Stimulated activated CD8-positive, alpha-beta memory T cell treated with anti-CD3 and anti-CD28 coated beads, Interleukin-15, amount 100 ng/mL, for 24 hours (primary cell): ENCODE data around the gene ZNF581.

Experiments used
- DNase-seq: peaks from one replicate; pipeline ENCODE4 v3.0.0-alpha.2; 2020; ENCODE audit warnings: low read depth

The ZNF581 gene

GRCh38 chr19:55611300-55611982 lies 32.0 kb upstream of the ZNF581 start:
- no peak for DNase-seq

- DNase-seq: no peak
Observed at GRCh38 chr19:55611983-55612645, 31.3 kb upstream of the ZNF581 start.

- no peak for DNase-seq
Observed at GRCh38 chr19:55613396-55613795, 30.1 kb upstream of the ZNF581 start.

- no peak for DNase-seq
Observed at GRCh38 chr19:55613930-55614710, 29.3 kb upstream of the ZNF581 start.

GRCh38 chr19:55614711-55615542 lies 28.5 kb upstream of the ZNF581 start:
- no peak for DNase-seq

GRCh38 chr19:55615543-55616394 lies 27.7 kb upstream of the ZNF581 start:
- no peak for DNase-seq

- DNase-seq: no peak
Observed at GRCh38 chr19:55616395-55616875, 27.0 kb upstream of the ZNF581 start.

- no peak for DNase-seq
Observed at GRCh38 chr19:55617426-55617825, 26.0 kb upstream of the ZNF581 start.

- DNase-seq: no peak
Observed at GRCh38 chr19:55618426-55618825, 25.0 kb upstream of the ZNF581 start.

GRCh38 chr19:55619286-55619685 lies 24.2 kb upstream of the ZNF581 start:
- no peak for DNase-seq

GRCh38 chr19:55620410-55621204 lies 22.8 kb upstream of the ZNF581 start:
- no peak for DNase-seq

- no peak for DNase-seq
Observed at GRCh38 chr19:55621205-55621672, 22.2 kb upstream of the ZNF581 start.

- DNase-seq: no peak
Observed at GRCh38 chr19:55621673-55622231, 21.7 kb upstream of the ZNF581 start.

- DNase-seq: no peak
Observed at GRCh38 chr19:55622242-55622969, 21.0 kb upstream of the ZNF581 start.

GRCh38 chr19:55623130-55623529 lies 20.3 kb upstream of the ZNF581 start:
- no peak for DNase-seq

- no peak for DNase-seq
Observed at GRCh38 chr19:55623561-55623960, 19.9 kb upstream of the ZNF581 start.

- peak; percentile 90 for DNase-seq
Observed at GRCh38 chr19:55624109-55625003, 19.1 kb upstream of the ZNF581 start, which contains the start of gene ZNF784. Gene ZNF784 (minus strand): TSS chr19:55624566. CDS start chr19:55624561, 5 bp downstream.

GRCh38 chr19:55625004-55625326 lies 18.5 kb upstream of the ZNF581 start:
- no peak for DNase-seq
